ENCODE measurements around the gene CACNA1C.

- TF ChIP-seq CTCF (IDR thresholded peaks at IDR 0.05) (no peak), POLR2A (IDR thresholded peaks at IDR 0.05) (no peak)
These were observed 29.5 kb downstream of the CACNA1C start for GRCh38 chr12:2082321-2082720.
